Measurements from ENCODE around the gene P2RX6. TPM values are rescaled to one million over a fixed set of nuclear protein-coding genes. Genes with fewer than 3 reads are reported as not detected.

Gene P2RX6
- total RNA-seq, 1 donor from 2014 or later: 1.5 TPM

- TF ChIP-seq, protein P1, sequence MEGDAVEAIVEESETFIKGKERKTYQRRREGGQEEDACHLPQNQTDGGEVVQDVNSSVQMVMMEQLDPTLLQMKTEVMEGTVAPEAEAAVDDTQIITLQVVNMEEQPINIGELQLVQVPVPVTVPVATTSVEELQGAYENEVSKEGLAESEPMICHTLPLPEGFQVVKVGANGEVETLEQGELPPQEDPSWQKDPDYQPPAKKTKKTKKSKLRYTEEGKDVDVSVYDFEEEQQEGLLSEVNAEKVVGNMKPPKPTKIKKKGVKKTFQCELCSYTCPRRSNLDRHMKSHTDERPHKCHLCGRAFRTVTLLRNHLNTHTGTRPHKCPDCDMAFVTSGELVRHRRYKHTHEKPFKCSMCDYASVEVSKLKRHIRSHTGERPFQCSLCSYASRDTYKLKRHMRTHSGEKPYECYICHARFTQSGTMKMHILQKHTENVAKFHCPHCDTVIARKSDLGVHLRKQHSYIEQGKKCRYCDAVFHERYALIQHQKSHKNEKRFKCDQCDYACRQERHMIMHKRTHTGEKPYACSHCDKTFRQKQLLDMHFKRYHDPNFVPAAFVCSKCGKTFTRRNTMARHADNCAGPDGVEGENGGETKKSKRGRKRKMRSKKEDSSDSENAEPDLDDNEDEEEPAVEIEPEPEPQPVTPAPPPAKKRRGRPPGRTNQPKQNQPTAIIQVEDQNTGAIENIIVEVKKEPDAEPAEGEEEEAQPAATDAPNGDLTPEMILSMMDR (IDR thresholded peaks at IDR 0.05; ENCODE audit: partially characterized antibody, unreplicated experiment): no peak
- H3K27ac Mint-ChIP-seq (ENCODE audit: unreplicated experiment): no peak overlapping the region
Measured at GRCh38 chr22:20974336-20974955, 40.5 kb upstream of the P2RX6 start.

DNA sequence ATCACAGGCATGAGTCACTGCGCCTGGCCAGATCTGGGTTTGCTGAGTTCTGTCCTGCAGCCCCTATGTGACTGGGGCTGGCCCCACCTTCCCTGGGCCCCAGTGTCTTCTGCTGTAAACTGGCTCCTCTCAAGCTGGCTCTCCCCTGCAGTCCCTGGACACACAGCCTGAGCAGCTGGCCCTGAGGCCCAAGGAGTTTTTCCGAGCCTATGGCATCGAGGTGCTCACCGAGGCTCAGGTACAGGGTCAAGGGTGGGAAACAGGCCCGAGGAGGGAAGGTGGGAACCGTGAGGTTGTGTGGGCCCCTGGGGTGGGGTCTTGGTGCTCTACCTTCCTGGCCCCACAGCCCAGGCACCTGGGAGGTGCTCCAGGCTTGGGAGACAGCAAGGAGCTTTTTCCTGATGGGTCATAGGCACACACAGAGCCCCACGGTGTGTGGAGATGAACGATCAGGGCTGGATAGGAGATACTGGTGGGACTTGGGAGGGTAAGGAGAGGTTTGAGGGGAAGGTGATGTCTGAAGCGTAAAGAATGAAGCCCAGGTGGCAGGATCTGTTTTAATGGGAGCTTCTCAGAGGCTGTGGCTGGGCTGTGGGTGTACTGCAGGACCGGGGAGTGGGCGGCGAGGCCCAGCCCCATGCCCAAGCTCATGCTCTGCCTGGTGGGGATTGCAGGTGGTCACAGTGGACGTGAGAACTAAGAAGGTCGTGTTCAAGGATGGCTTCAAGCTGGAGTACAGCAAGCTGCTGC is 39.2 kb upstream of the P2RX6 start:
- H3K36me3 Mint-ChIP-seq (ENCODE audit: unreplicated experiment): no peaks in the 10 kb centered on the region
- no peak for DNase-seq
- peaks cover 6% of the 10 kb centered on the region for H3K27me3 Mint-ChIP-seq (ENCODE audit: unreplicated experiment)
- peaks cover 11% of the 10 kb centered on the region for H3K9me3 Mint-ChIP-seq (ENCODE audit: unreplicated experiment)
- no peak overlapping the region for H3K4me3 Mint-ChIP-seq (ENCODE audit: unreplicated experiment)
- no peaks in the 10 kb centered on the region for H3K4me1 Mint-ChIP-seq (ENCODE audit: low read depth, unreplicated experiment)
- H3K27ac Mint-ChIP-seq (ENCODE audit: unreplicated experiment): no peak overlapping the region
- TF ChIP-seq, protein P1 (IDR thresholded peaks at IDR 0.05; ENCODE audit: partially characterized antibody, unreplicated experiment): no peak

More at GRCh38 chr22:20974336-20974955, 40.5 kb upstream of the P2RX6 start:
- peaks cover 11% of the 10 kb centered on the region for H3K9me3 Mint-ChIP-seq (ENCODE audit: unreplicated experiment)
- no peaks in the 10 kb centered on the region for H3K36me3 Mint-ChIP-seq (ENCODE audit: unreplicated experiment)
- no peaks in the 10 kb centered on the region for H3K4me1 Mint-ChIP-seq (ENCODE audit: low read depth, unreplicated experiment)
- DNase-seq: no peak
- no peak overlapping the region for H3K4me3 Mint-ChIP-seq (ENCODE audit: unreplicated experiment)
- H3K27me3 Mint-ChIP-seq (ENCODE audit: unreplicated experiment): peaks cover 4% of the 10 kb centered on the region

GRCh38 chr22:20976291-20976877 is 38.6 kb upstream of the P2RX6 start:
- Mint-ChIP-seq H3K4me3 (ENCODE audit: unreplicated experiment) (no peak overlapping the region), H3K27me3 (ENCODE audit: unreplicated experiment) (peaks cover 8% of the 10 kb centered on the region), H3K27ac (ENCODE audit: unreplicated experiment) (no peak overlapping the region), H3K4me1 (ENCODE audit: low read depth, unreplicated experiment) (peaks cover 2% of the 10 kb centered on the region), H3K36me3 (ENCODE audit: unreplicated experiment) (no peaks in the 10 kb centered on the region), H3K9me3 (ENCODE audit: unreplicated experiment) (peaks cover 13% of the 10 kb centered on the region)
- no peak for DNase-seq
- TF ChIP-seq, protein P1 (IDR thresholded peaks at IDR 0.05; ENCODE audit: partially characterized antibody, unreplicated experiment): no peak

- no peak for DNase-seq
- no peak overlapping the region for H3K4me3 Mint-ChIP-seq (ENCODE audit: unreplicated experiment)
- no peaks in the 10 kb centered on the region for H3K36me3 Mint-ChIP-seq (ENCODE audit: unreplicated experiment)
- H3K27me3 Mint-ChIP-seq (ENCODE audit: unreplicated experiment): peaks cover 9% of the 10 kb centered on the region
- TF ChIP-seq, protein P1 (IDR thresholded peaks at IDR 0.05; ENCODE audit: partially characterized antibody, unreplicated experiment): no peak
- no peak overlapping the region for H3K27ac Mint-ChIP-seq (ENCODE audit: unreplicated experiment)
- peaks cover 15% of the 10 kb centered on the region for H3K9me3 Mint-ChIP-seq (ENCODE audit: unreplicated experiment)
- peaks cover 3% of the 10 kb centered on the region for H3K4me1 Mint-ChIP-seq (ENCODE audit: low read depth, unreplicated experiment)
Measured at GRCh38 chr22:20977019-20977418, 37.9 kb upstream of the P2RX6 start.

Data from glutamatergic neuron (in vitro differentiated cells).